Activated CD8-positive, alpha-beta memory T cell treated with anti-CD3 and anti-CD28 coated beads, Interleukin-2, amount 50 U/mL, for 1 hour (primary cell): Measurements from ENCODE around the gene SHBG.
"Not testable (repeated sequence)": the region's sequence is repeated elsewhere in the genome, so short reads cannot be mapped to it uniquely, and the experiment has no call there.

ENCODE experiments used
- DNase-seq: peaks from one replicate; pipeline ENCODE4 v3.0.0-alpha.2; 2020; ENCODE audit errors: extremely low read depth

Gene SHBG, protein sequence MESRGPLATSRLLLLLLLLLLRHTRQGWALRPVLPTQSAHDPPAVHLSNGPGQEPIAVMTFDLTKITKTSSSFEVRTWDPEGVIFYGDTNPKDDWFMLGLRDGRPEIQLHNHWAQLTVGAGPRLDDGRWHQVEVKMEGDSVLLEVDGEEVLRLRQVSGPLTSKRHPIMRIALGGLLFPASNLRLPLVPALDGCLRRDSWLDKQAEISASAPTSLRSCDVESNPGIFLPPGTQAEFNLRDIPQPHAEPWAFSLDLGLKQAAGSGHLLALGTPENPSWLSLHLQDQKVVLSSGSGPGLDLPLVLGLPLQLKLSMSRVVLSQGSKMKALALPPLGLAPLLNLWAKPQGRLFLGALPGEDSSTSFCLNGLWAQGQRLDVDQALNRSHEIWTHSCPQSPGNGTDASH

DNA sequence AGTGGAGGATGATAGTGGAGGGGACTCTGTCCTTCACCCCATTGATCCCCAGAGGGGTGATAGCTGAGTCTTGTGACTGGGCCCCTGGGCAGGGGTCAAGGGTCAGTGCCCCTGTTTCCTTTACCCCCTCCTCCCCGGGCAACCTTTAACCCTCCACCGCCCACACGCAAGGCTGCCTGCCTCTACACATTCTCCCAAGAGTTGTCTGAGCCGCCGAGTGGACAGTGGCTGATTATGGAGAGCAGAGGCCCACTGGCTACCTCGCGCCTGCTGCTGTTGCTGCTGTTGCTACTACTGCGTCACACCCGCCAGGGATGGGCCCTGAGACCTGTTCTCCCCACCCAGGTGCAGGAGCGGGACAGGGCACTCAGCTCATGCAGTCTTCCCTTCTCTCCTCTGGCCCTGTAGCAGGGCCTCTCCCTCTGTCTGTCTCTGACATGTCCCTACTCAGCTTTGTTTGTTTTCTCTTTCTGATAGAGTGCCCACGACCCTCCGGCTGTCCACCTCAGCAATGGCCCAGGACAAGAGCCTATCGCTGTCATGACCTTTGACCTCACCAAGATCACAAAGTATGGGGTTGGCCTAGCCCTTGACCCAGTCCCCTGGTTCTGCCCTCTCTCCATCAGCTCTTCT lies at the start of gene SHBG:
SHBG (plus strand) TSS at position 197 of the 633 bp plus-strand sequence; CDS start at position 235, 38 bp downstream.
- DNase-seq = no peak

DNA sequence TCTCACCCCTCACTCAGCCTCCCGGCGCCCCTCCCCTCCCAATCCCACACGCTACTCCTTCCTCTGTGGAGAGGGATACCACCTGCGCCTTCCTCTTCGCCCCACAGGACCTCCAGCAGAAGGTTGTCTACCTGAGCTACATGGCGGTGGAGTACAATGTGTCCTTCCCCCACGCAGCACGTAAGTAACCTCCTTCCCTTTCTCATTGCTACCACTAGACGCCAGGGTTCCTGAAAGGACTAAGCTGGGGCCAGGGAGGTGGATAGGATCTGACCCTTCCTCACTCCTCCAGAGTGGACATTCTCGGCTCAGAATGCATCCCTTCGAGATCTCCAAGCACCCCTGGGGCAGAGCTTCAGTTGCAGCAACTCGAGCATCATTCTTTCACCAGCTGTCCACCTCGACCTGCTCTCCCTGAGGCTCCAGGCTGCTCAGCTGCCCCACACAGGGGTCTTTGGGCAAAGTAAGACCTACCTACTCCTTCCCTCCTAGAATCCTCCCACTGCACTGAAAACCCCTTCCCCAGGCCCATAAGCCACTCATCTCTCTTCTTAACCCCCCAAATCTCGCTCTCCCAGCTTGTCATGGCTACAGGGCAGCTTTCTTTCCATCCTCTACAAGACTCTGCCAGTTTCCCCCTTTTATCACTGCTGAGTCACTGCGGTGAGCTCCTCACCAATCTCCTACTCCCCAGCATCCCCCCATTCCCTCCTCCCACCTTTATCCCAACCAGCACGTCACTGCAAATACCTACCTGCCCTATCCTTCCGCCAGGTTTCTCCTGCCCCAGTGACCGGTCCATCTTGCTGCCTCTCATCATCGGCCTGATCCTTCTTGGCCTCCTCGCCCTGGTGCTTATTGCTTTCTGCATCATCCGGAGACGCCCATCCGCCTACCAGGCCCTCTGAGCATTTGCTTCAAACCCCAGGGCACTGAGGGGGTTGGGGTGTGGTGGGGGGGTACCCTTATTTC lies 49.0 kb upstream of the SHBG start:
- DNase-seq = no peak

DNA sequence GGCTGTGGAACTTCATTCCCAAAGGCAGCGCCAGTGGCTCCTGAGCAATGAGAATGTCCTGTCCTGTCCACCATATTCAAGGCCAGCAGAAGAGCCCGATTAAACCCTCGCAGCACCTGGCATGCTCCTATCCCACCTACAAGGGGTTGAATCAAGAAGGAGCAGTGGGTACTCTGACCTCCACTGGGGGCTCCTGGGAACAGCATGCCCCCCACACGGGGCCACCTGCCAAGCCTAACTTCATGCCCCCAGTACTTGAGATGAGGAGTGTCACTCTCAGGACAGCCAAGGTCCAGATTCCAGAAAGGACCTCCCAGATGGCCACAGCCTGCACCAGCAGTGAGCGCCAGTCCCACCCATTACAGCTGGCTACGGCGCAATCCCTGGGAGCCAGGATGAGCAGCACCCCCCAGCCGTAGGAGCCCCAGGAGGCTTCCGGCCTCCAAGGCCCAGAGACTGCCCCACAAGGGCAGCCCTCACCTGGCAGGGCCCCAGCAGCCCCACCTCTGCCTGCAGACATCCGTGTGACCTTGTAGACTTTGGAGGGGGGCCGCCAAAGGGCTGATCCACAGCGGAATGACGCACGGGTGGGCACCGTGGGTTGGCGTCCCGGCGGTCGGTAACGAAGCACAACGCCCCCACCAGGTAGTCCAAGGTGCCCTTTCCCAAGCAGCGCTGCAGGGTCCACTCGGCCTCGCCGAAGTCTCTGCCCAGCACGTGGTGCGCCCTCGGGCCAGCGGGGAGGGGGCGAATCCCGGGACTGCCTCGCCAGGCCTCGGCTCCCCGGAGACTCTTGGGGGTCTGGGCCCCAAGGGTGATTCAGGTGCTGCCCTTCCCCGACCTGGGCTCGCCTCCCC lies 47.3 kb upstream of the SHBG start:
- no peak for DNase-seq

GRCh38 chr17:7583253-7584109 lies 46.5 kb upstream of the SHBG start, which contains the start of gene MPDU1:
MPDU1 (plus strand) TSS chr17:7583852; CDS start chr17:7583863, 11 bp downstream.
- peak; percentile 82 for DNase-seq

GRCh38 chr17:7586673-7587419 lies 43.1 kb upstream of the SHBG start:
- no peak for DNase-seq

- no peak for DNase-seq
Measured at GRCh38 chr17:7587420-7588151, 42.3 kb upstream of the SHBG start.

DNA sequence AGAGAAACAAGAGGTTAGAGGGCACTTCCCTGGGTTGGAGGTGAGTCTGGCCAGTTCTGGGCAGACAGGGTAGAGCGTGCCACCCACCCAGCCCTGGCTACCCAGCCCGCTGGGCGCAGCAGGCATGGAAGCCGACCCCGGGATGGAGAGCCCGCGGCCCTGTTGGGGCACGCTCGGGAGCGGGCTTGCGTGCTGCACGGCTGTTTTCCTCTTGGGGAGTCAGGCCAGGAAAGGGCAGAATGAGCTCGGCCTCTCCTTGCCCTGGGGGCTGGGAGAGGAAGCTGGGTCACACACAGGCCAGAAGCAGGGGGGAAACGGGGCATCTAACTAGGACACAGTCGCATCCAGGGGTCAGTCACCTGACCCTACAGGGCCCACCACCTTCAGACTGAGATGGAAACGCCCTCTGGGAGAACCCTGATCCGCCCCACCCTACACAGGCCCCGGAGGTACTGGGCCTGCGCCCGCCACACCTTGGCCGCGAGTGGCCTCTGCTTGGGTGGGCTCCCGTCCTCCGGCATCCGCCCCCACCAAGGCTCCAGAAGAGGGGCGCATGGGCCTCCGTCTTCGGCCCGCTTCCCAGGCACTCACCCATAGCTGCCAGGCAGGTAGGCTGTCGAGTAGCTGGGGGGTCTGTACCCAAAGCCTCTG lies 41.3 kb upstream of the SHBG start:
- DNase-seq = no peak

DNA sequence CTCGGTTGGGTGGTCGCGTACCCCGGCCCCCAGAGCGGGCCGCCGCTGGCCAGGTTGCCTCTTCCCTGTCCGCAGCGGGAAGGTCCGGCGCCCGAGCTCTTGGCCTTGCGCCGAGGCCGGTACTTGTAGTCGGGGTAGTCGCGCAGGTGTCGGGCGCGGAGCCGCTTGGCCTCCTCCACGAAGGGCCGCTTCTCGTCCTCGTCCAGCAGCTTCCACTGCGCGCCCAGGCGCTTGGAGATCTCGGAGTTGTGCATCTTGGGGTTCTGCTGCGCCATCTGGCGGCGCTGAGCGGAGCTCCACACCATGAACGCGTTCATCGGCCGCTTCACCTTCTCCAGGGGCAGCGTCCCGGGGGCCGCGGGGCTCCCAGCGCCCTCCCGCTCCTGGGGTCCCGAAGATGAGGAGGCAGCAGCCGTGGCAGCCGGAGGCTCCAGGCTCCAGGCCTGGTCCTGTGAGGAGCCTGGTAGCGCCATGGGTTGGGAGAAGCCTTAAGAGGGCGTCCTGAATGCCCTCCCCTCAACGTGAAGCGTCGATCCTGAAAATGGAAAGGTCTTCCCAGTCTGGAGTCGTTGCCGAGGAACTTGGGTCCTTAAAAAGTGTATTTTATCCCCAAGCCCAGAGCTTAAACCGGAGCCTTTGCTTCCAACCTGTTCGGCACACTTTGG lies 40.6 kb upstream of the SHBG start:
- DNase-seq = no peak

GRCh38 chr17:7589891-7590691 lies 39.8 kb upstream of the SHBG start, which contains the start of gene SOX15:
SOX15 (minus strand) TSS chr17:7590094; CDS start chr17:7589676, 418 bp downstream.
- DNase-seq = no peak

DNA sequence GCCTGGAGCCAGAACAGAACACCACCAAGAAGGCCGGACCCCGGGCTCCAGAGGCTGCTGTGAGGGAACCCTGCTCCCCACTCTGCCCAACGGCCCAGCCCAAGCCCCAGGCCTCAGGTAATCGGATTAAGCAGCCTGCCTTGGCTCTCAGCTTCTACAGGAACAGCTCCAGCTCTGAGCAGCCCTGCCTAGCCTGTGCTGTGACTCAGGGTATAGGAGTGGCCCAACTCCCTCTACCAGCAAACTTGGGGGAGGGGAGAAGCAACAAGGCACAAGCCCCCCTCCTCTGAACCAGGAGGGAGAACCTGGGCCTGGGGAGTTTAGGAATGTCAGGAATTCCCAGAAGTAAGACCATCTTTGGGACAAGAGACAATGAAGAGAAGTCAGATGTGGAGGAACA lies 39.2 kb upstream of the SHBG start:
- DNase-seq = no peak

DNA sequence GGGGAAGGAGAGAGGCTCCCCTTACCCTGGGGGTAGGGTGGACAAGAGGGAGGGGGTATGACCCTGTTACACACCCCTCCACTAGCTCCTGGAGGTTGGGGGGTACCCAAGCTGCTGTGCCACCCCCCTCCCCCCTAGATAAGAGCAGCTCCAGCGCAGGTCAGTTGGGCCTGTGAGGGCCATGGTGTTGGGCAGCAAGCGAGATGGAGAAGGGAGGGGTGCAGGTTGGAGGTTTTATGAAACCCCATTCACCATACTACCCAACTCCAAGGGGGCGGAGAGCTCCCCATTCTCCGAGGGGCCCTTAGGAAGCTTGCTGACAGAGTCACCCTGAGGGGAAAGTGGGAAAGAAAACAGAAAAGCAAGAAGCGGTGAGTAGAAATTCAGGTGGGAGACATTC lies 38.3 kb upstream of the SHBG start:
- no peak for DNase-seq

GRCh38 chr17:7592422-7593021 lies 37.4 kb upstream of the SHBG start:
- no peak for DNase-seq

DNA sequence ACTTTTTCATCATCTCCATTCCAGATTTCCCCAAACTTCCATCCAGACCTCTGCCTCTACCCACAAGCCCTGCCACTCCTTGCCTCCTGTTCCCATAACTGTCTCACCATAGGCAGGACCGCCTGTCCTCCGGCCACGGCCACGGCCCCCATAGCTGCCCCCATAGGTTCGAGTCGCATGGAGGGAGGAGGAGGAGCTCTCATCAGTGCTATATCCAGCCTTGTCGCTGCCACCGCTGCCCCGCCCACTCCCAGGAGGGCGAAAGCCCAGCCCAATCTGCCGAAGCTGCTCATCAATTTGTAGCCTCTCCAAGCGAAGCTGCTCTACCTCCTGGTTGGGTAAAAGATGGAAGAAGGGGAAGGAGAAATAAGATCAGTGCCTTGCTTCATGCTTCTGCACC lies 36.6 kb upstream of the SHBG start:
- no peak for DNase-seq

DNA sequence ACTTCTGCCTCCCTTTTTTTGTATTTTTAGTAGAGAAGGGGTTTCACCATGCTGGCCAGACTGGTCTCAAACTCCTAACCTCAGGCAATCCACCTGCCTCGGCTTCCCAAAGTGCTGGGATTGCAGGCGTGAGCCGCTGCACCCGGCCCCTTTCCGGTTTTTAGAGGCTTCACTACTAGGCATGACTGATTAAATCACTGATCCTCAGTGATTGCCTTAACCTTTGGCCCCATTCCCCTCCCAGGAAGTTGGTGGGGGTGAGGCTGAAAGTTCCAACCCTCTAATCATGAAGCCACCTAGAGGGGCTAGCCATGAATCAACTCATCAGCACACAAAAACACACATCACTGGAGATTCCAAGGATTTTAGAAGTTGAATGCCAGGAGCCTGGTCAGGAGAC lies 32.4 kb upstream of the SHBG start:
- DNase-seq = not testable (repeated sequence)

DNA sequence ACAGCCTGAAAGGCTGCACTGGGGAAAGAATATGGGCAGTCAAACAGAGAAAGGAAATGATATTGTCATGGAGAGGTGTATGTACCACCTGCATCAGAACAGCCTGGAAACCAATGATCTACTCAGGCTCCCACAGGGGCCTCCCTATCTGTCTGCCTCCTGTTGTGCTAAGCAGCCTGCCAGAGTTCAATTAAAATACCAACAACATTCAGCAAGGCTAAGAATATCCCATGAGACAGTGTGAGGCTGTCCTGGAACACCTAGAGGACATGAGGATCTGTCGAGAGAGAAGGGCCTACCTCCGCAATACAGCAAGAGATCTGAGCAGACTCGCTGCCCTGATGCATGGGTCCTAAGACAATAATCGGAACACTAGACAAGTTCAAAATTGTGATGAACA lies 23.7 kb upstream of the SHBG start:
- DNase-seq = no peak

GRCh38 chr17:7610641-7611040 lies 19.3 kb upstream of the SHBG start:
- DNase-seq = no peak
